GM12872 (cell line): ENCODE results near the gene CDC42EP1.

ENCODE experiments used
- TF ChIP-seq, protein P1 (sequence below): IDR thresholded peaks from 3 replicates; pipeline ENCODE4 v1.5.1; 2011; ENCODE audit warnings: low read depth, mild to moderate bottlenecking, low read length, moderate library complexity; ENCODE audit not compliant: insufficient read depth

Gene CDC42EP1

GRCh38 chr22:37570661-37570976, 10.3 kb downstream of the CDC42EP1 start:
- TF ChIP-seq, protein P1, sequence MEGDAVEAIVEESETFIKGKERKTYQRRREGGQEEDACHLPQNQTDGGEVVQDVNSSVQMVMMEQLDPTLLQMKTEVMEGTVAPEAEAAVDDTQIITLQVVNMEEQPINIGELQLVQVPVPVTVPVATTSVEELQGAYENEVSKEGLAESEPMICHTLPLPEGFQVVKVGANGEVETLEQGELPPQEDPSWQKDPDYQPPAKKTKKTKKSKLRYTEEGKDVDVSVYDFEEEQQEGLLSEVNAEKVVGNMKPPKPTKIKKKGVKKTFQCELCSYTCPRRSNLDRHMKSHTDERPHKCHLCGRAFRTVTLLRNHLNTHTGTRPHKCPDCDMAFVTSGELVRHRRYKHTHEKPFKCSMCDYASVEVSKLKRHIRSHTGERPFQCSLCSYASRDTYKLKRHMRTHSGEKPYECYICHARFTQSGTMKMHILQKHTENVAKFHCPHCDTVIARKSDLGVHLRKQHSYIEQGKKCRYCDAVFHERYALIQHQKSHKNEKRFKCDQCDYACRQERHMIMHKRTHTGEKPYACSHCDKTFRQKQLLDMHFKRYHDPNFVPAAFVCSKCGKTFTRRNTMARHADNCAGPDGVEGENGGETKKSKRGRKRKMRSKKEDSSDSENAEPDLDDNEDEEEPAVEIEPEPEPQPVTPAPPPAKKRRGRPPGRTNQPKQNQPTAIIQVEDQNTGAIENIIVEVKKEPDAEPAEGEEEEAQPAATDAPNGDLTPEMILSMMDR = no peak

- TF ChIP-seq, protein P1 = no peak
Observed at GRCh38 chr22:37571258-37571991, 11.1 kb downstream of the CDC42EP1 start.

DNA sequence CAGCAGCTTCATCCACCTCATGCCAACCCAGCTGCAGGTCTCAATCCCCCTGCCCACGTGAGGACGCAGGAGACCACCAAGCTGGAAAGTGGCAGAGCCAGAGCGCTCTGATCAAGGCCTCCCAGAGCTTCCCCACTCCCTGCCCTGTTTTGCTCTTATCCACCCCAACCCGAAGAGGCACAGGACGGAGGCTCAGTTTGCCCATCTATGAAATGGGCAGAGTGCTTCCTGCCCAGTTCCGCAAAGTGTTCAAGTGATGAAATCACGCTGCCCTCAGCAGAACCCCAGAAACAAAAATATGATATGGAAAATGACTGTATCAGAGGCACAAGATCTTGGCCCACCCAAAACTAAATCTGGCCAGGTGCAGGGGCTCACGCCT, 11.7 kb downstream of the CDC42EP1 start:
- TF ChIP-seq, protein P1 = no peak

- TF ChIP-seq, protein P1 = no peak
Observed at GRCh38 chr22:37575490-37576003, 15.3 kb downstream of the CDC42EP1 start.

DNA sequence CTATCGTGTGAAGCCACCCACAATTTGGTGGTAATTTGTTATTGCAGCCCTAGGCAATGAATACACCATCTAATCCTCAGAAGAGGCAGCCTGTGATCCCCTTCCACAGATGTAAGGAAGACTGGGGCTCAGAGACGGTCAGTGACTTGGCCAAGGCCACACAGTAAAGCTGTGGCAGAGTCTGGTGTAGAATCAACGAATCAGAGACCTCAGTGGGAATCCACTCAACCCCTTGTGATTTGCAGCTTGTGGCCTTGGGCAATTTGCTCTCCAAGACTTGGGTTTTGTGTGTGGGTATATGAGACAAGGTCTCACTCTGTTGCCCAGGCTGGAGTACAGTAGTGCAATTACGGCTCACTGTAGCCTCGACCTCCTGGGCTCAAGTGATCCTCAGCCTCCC, 17.7 kb downstream of the CDC42EP1 start:
- TF ChIP-seq, protein P1 = no peak

- TF ChIP-seq, protein P1 = no peak
Observed at GRCh38 chr22:37581504-37581903, 21.2 kb downstream of the CDC42EP1 start.

GRCh38 chr22:37582526-37582925, 22.2 kb downstream of the CDC42EP1 start:
- TF ChIP-seq, protein P1 = no peak
